ENCODE measurements around the gene CLIC5.

CLIC5 gene

GRCh38 chr6:45836438-45836824 lies 179.2 kb downstream of the CLIC5 start:
- no peak for TF ChIP-seq YY1 (IDR thresholded peaks at IDR 0.05; ENCODE audit: low read depth)
- no peak for TF ChIP-seq MAX (IDR thresholded peaks at IDR 0.05)
- TF ChIP-seq CEBPB (IDR thresholded peaks at IDR 0.05): no peak
- no peak for TF ChIP-seq USF1 (IDR thresholded peaks at IDR 0.05)
- no peak for TF ChIP-seq EGR1 (IDR thresholded peaks at IDR 0.05)
- no peak for TF ChIP-seq EP300 (IDR thresholded peaks at IDR 0.05; ENCODE audit: borderline replicate concordance)
- TF ChIP-seq TAF1 (IDR thresholded peaks at IDR 0.05; ENCODE audit: low read depth): no peak
- TF ChIP-seq FOXM1 (IDR thresholded peaks at IDR 0.05; ENCODE audit: borderline replicate concordance, low read depth): no peak
- TF ChIP-seq REST (IDR thresholded peaks at IDR 0.05; ENCODE audit: low read depth): no peak
- TF ChIP-seq NFIC (IDR thresholded peaks at IDR 0.05): no peak
- TF ChIP-seq ZBTB7A (IDR thresholded peaks at IDR 0.05; ENCODE audit: low read depth): no peak
- TF ChIP-seq RAD21 (IDR thresholded peaks at IDR 0.05; ENCODE audit: low read depth): no peak

GRCh38 chr6:45835721-45836437 lies 179.8 kb downstream of the CLIC5 start:
- no peak for TF ChIP-seq RAD21 (IDR thresholded peaks at IDR 0.05; ENCODE audit: low read depth)

GRCh38 chr6:45832063-45832462 lies 183.6 kb downstream of the CLIC5 start:
- TF ChIP-seq YY1 (IDR thresholded peaks at IDR 0.05; ENCODE audit: low read depth): no peak
- TF ChIP-seq TEAD4 (IDR thresholded peaks at IDR 0.05): no peak
- TF ChIP-seq TAF1 (IDR thresholded peaks at IDR 0.05; ENCODE audit: low read depth): no peak
- no peak for TF ChIP-seq FOXM1 (IDR thresholded peaks at IDR 0.05; ENCODE audit: borderline replicate concordance, low read depth)
- TF ChIP-seq EGR1 (IDR thresholded peaks at IDR 0.05): no peak
- TF ChIP-seq RAD21 (IDR thresholded peaks at IDR 0.05; ENCODE audit: low read depth): no peak
- TF ChIP-seq CREB1 (IDR thresholded peaks at IDR 0.05; ENCODE audit: low read depth): no peak
- TF ChIP-seq REST (IDR thresholded peaks at IDR 0.05; ENCODE audit: low read depth): no peak
- TF ChIP-seq NFIC (IDR thresholded peaks at IDR 0.05): no peak
- TF ChIP-seq CEBPB (IDR thresholded peaks at IDR 0.05): no peak
- TF ChIP-seq USF1 (IDR thresholded peaks at IDR 0.05): no peak
- TF ChIP-seq ZBTB7A (IDR thresholded peaks at IDR 0.05; ENCODE audit: low read depth): no peak
- TF ChIP-seq MAX (IDR thresholded peaks at IDR 0.05): no peak
